Measurements from ENCODE around the gene TRPM5. TPM values are rescaled to one million over a fixed set of nuclear protein-coding genes. Genes with fewer than 3 reads are reported as not detected.
A peak's percentile ranks its signal among the peaks of the same experiment; 100 is the strongest.

Gene TRPM5
- total RNA-seq, 3 donors from 2014 or later, result not detected

GRCh38 chr11:2464451-2465165 lies 20.3 kb upstream of the TRPM5 start:
- Mint-ChIP-seq H3K36me3 (ENCODE audit: insufficient read depth) (no peaks in the 10 kb centered on the region), H3K4me1 (ENCODE audit: low read depth) (peaks cover 62% of the 10 kb centered on the region), H3K4me3 (no peak overlapping the region), H3K27me3 (ENCODE audit: low read depth) (no peaks in the 10 kb centered on the region), H3K9me3 (no peaks in the 10 kb centered on the region)
- DNase-seq (no peak), ATAC-seq (no peak)

GRCh38 chr11:2463766-2464277 lies 19.5 kb upstream of the TRPM5 start:
- no peak for ATAC-seq
- Mint-ChIP-seq H3K27me3 (ENCODE audit: low read depth) (no peaks in the 10 kb centered on the region), H3K4me3 (no peak overlapping the region), H3K36me3 (ENCODE audit: insufficient read depth) (no peaks in the 10 kb centered on the region), H3K9me3 (no peaks in the 10 kb centered on the region), H3K4me1 (ENCODE audit: low read depth) (peaks cover 60% of the 10 kb centered on the region)
- no peak for DNase-seq

DNA sequence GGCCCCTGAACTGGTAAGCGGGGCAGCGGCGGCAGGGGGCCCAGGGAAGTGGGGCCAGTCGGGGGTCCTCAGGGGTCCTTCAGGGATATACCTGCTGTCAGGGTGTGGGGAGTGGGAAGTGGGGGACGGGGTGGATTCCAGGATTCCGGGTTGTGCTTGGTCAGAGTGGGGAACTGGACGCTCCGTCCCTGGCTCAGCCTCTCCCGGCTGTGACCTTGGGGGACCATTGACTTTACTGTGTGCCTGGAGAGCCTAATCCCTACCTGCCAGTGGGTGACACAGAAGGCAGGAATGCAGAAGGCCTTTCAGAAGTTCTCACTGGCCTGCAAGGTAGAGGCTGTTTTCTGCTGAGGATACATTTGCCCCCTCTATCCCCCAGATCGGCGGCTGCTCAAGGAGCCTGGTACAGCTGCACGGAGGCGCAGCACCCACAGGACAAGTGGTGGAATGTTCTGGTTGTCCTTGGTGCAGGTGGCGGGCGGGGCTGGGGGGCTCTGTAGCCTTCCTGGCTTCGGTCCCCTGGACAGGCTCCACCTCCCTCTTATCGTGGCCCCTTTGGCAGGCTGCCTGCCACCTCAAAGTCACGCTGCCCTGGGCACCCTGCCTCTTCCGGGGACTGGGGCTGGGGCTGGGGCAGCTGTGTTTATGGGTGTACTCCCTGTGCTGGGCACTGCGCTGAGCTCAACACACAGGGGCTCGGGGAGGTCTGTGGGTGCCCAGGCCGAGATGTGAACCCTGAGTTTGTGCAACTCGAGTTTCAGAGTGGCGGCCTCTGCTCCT lies 18.9 kb upstream of the TRPM5 start:
- H3K27me3 Mint-ChIP-seq (ENCODE audit: low read depth), result no peaks in the 10 kb centered on the region
- H3K4me1 Mint-ChIP-seq (ENCODE audit: low read depth), result peaks cover 57% of the 10 kb centered on the region
- H3K36me3 Mint-ChIP-seq (ENCODE audit: insufficient read depth), result no peaks in the 10 kb centered on the region
- no peak for DNase-seq
- peak in 1 of 2 donors; percentile 20 for ATAC-seq
- H3K4me3 Mint-ChIP-seq, result no peak overlapping the region
- no peaks in the 10 kb centered on the region for H3K9me3 Mint-ChIP-seq

- DNase-seq, result no peak
- H3K27me3 Mint-ChIP-seq (ENCODE audit: low read depth), result no peaks in the 10 kb centered on the region
- peaks cover 51% of the 10 kb centered on the region for H3K4me1 Mint-ChIP-seq (ENCODE audit: low read depth)
- H3K36me3 Mint-ChIP-seq (ENCODE audit: insufficient read depth), result no peaks in the 10 kb centered on the region
- no peak for ATAC-seq
- no peaks in the 10 kb centered on the region for H3K9me3 Mint-ChIP-seq
- no peak overlapping the region for H3K4me3 Mint-ChIP-seq
Observed at GRCh38 chr11:2462543-2462985, 18.2 kb upstream of the TRPM5 start.

- no peak for ATAC-seq
- Mint-ChIP-seq H3K9me3 (no peaks in the 10 kb centered on the region), H3K27me3 (ENCODE audit: low read depth) (peaks cover 2% of the 10 kb centered on the region), H3K4me3 (no peak overlapping the region), H3K36me3 (ENCODE audit: insufficient read depth) (no peaks in the 10 kb centered on the region), H3K4me1 (ENCODE audit: low read depth) (peaks cover 45% of the 10 kb centered on the region)
- DNase-seq, result no peak
Observed at GRCh38 chr11:2461956-2462542, 17.7 kb upstream of the TRPM5 start.

- Mint-ChIP-seq H3K4me3 (no peak overlapping the region), H3K4me1 (ENCODE audit: low read depth) (peaks cover 39% of the 10 kb centered on the region), H3K9me3 (no peaks in the 10 kb centered on the region), H3K36me3 (ENCODE audit: insufficient read depth) (no peaks in the 10 kb centered on the region), H3K27me3 (ENCODE audit: low read depth) (peaks cover 2% of the 10 kb centered on the region)
- no peak for DNase-seq
- ATAC-seq, result no peak
Observed at GRCh38 chr11:2461253-2461955, 17.1 kb upstream of the TRPM5 start.

GRCh38 chr11:2460540-2461252 lies 16.4 kb upstream of the TRPM5 start:
- Mint-ChIP-seq H3K36me3 (ENCODE audit: insufficient read depth) (no peaks in the 10 kb centered on the region), H3K9me3 (no peaks in the 10 kb centered on the region), H3K27me3 (ENCODE audit: low read depth) (peaks cover 2% of the 10 kb centered on the region), H3K4me1 (ENCODE audit: low read depth) (peaks cover 33% of the 10 kb centered on the region), H3K4me3 (no peak overlapping the region)
- DNase-seq (no peak), ATAC-seq (no peak)

GRCh38 chr11:2459796-2460531 lies 15.7 kb upstream of the TRPM5 start:
- ATAC-seq (no peak), DNase-seq (no peak)
- Mint-ChIP-seq H3K9me3 (no peaks in the 10 kb centered on the region), H3K4me1 (ENCODE audit: low read depth) (peaks cover 32% of the 10 kb centered on the region), H3K4me3 (no peak overlapping the region), H3K27me3 (ENCODE audit: low read depth) (peaks cover 2% of the 10 kb centered on the region), H3K36me3 (ENCODE audit: insufficient read depth) (no peaks in the 10 kb centered on the region)

DNA sequence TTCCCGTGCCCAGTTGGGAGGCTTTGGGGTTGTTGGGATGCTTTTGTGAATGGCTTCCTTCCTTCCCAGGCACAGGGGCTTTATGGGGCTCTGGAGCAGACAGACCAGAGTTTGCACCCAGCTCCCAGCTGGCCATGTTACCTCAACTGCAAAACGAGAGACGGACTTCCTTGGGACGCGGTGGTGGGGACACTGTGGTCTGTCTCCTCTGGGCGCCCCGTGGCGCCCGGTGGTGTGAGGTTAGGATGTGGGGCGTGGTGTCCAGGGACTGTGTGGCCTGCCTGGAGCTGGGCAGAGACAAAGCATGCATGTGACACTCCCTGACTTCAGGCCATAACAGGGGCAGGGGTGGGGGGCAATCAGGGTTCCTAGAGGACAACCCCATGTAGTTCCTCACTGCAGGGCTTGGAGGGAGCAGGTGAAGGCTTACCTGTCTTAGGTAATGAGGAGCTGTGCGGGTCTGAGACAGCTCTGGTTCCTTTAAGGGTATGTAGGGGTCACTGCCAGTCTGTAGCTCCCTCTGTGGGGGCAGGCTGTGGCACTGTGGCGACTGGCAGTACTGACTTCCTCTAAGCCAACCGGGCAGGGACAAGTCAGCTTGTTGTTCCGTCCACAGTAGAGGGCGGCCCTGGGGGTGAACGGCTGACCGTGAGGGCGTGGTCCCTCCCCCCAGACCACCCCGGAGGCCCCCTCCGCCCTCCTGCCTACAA lies 14.9 kb upstream of the TRPM5 start:
- no peak for DNase-seq
- peaks cover 25% of the 10 kb centered on the region for H3K4me1 Mint-ChIP-seq (ENCODE audit: low read depth)
- H3K36me3 Mint-ChIP-seq (ENCODE audit: insufficient read depth), result no peaks in the 10 kb centered on the region
- peaks cover 2% of the 10 kb centered on the region for H3K27me3 Mint-ChIP-seq (ENCODE audit: low read depth)
- H3K4me3 Mint-ChIP-seq, result no peak overlapping the region
- ATAC-seq, result no peak
- H3K9me3 Mint-ChIP-seq, result no peaks in the 10 kb centered on the region

GRCh38 chr11:2458321-2458720 lies 14.0 kb upstream of the TRPM5 start:
- H3K9me3 Mint-ChIP-seq, result no peaks in the 10 kb centered on the region
- H3K4me3 Mint-ChIP-seq, result no peak overlapping the region
- H3K4me1 Mint-ChIP-seq (ENCODE audit: low read depth), result peaks cover 21% of the 10 kb centered on the region
- ATAC-seq, result no peak
- H3K27me3 Mint-ChIP-seq (ENCODE audit: low read depth), result peaks cover 2% of the 10 kb centered on the region
- DNase-seq, result no peak
- no peaks in the 10 kb centered on the region for H3K36me3 Mint-ChIP-seq (ENCODE audit: insufficient read depth)

- H3K27me3 Mint-ChIP-seq (ENCODE audit: low read depth), result peaks cover 2% of the 10 kb centered on the region
- DNase-seq (no peak), ATAC-seq (no peak)
- H3K4me1 Mint-ChIP-seq (ENCODE audit: low read depth), result peaks cover 3% of the 10 kb centered on the region
- no peak overlapping the region for H3K4me3 Mint-ChIP-seq
- no peaks in the 10 kb centered on the region for H3K9me3 Mint-ChIP-seq
- no peaks in the 10 kb centered on the region for H3K36me3 Mint-ChIP-seq (ENCODE audit: insufficient read depth)
Observed at GRCh38 chr11:2453436-2453835, 9.1 kb upstream of the TRPM5 start.

DNA sequence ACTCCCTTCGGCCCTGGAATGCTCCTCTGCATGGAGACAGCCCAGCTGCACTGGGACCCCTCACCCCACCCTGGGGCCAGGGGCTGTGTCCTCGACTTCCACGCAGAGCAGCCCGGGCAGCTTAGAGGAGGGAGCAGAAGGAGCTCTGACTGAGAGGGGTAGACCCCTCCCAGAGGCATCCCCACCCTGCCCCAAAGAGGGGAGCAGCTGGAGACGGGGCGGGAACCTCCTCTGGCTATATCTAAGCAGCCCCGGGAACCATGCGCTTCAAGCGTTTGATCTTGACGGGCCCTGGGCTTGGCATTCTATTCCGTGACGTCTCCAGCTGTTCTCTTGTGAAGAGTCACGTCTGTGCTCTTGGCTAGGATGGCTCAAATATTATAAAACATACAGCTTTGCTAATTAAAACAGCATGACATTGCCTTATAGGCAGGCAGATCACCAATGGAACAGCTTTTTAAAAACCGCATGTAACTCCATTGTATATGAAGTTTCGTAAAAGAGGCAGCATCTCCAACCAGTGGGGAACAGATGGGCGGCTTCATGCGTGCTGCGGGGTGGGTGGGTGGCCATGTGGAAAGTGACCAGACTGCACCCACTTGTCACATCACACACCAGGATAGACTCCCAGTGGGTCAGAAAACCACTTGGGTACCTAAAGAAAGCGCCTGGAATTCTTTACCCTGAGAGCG lies 8.2 kb upstream of the TRPM5 start:
- ATAC-seq (no peak), DNase-seq (no peak)
- Mint-ChIP-seq H3K4me3 (no peak overlapping the region), H3K36me3 (ENCODE audit: insufficient read depth) (no peaks in the 10 kb centered on the region), H3K4me1 (ENCODE audit: low read depth) (peaks cover 6% of the 10 kb centered on the region), H3K9me3 (no peaks in the 10 kb centered on the region), H3K27me3 (ENCODE audit: low read depth) (peaks cover 2% of the 10 kb centered on the region)
